ENCODE data around the gene C2orf72. TPM values are rescaled to one million over a fixed set of nuclear protein-coding genes. Genes with fewer than 3 reads are reported as not detected.
"Not testable (repeated sequence)": the region's sequence is repeated elsewhere in the genome, so short reads cannot be mapped to it uniquely, and the experiment has no call there.

Gene C2orf72
- total and polyA plus RNA-seq, 2 donors (not counting 3 experiments of a cell fraction or from before 2014, with no cell fraction given), result 0.01 to 0.11 TPM

DNA sequence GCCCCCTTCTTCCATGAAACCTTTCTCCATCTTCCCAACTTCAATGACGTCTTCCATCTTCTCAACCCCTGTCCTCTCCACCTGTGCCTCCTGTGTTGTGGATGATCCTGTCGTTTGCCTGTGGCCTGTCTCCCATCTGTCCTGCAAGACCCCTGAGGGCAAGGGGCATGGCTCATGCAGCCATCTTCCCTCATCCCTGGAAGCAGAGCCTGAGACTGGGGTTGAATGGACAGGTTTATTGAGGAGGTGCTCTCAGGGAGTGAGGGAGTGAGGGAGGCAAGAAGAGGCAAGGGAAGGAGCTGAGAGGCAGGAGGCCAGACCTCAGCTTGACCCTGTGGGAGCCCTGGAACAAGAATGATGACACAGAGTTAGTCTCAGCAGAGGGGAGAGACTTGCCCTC, 34.1 kb upstream of the C2orf72 start:
- FAIRE-seq, result no peak
- ChIA-PET CTCF (interaction anchor here (1.3 to 1.4 kb wide), 2 partner anchors 16 to 179 kb away, joined by 3 to 5 read pairs; no protein-coding TSS in a partner anchor), POLR2A (no interaction called here)
- Histone ChIP-seq H2AFZ (ENCODE audit: low read depth, low read length) (no peak overlapping the region), H4K20me1 (replicated peaks; ENCODE audit: control insufficient read depth, extremely low read depth, insufficient read depth, low read length) (no peaks in the 10 kb centered on the region), H3K4me1 (ENCODE audit: control insufficient read depth, extremely low read depth, insufficient read depth, low read length) (no peaks in the 10 kb centered on the region), H3K27ac (ENCODE audit: insufficient read depth, low read depth, low read length) (no peak overlapping the region), H3K9me1 (replicated peaks; ENCODE audit: control insufficient read depth, extremely low read depth, insufficient read depth, low read length) (no peaks in the 10 kb centered on the region), H3K9ac (replicated peaks; ENCODE audit: extremely low read depth, insufficient read depth, low read length) (no peak overlapping the region), H3K9me3 (replicated peaks; ENCODE audit: control insufficient read depth, insufficient read depth, low read length) (no peaks in the 10 kb centered on the region), H3K27me3 (ENCODE audit: control insufficient read depth in 2 of 2, insufficient read depth in 2 of 2, low read length in 2 of 2) (peaks cover 2 to 10% of the 10 kb centered on the region in 2 experiments), H3K79me2 (ENCODE audit: control insufficient read depth, insufficient read depth, low read length) (no peaks in the 10 kb centered on the region), H3K36me3 (ENCODE audit: control insufficient read depth in 2 of 2, extremely low read depth in 1 of 2, insufficient read depth in 2 of 2, low read length in 2 of 2) (no peaks in the 10 kb centered on the region), H3K4me2 (ENCODE audit: insufficient read depth, low read length) (no peak overlapping the region), H3K4me3 (replicated peaks in 1 of 3; ENCODE audit: insufficient read depth in 1 of 3, low read depth in 1 of 3, low read length in 3 of 3) (no peak overlapping the region)
- TF ChIP-seq EZH2 (IDR thresholded peaks at IDR 0.05; ENCODE audit: borderline replicate concordance, low read depth, low read length, severe bottlenecking), result no peak
- no peak for TF ChIP-seq GATA2 (IDR thresholded peaks at IDR 0.05; ENCODE audit: insufficient read depth, insufficient read length, low read depth, low read length)
- TF ChIP-seq, protein P1, sequence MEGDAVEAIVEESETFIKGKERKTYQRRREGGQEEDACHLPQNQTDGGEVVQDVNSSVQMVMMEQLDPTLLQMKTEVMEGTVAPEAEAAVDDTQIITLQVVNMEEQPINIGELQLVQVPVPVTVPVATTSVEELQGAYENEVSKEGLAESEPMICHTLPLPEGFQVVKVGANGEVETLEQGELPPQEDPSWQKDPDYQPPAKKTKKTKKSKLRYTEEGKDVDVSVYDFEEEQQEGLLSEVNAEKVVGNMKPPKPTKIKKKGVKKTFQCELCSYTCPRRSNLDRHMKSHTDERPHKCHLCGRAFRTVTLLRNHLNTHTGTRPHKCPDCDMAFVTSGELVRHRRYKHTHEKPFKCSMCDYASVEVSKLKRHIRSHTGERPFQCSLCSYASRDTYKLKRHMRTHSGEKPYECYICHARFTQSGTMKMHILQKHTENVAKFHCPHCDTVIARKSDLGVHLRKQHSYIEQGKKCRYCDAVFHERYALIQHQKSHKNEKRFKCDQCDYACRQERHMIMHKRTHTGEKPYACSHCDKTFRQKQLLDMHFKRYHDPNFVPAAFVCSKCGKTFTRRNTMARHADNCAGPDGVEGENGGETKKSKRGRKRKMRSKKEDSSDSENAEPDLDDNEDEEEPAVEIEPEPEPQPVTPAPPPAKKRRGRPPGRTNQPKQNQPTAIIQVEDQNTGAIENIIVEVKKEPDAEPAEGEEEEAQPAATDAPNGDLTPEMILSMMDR (IDR thresholded peaks at IDR 0.05; ENCODE audit: extremely low read depth in 1 of 2, insufficient read depth in 1 of 2, low read depth in 1 of 2, low read length in 2 of 2), result no peak
- TF ChIP-seq, protein P2, sequence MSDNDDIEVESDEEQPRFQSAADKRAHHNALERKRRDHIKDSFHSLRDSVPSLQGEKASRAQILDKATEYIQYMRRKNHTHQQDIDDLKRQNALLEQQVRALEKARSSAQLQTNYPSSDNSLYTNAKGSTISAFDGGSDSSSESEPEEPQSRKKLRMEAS (IDR thresholded peaks at IDR 0.05; ENCODE audit: insufficient read depth, insufficient read length), result no peak
- TF ChIP-seq POLR2AphosphoS5 (IDR thresholded peaks at IDR 0.05; ENCODE audit: insufficient read depth, low read depth, low read length), result no peak
- no peak for TF ChIP-seq FOS (IDR thresholded peaks at IDR 0.05; ENCODE audit: borderline replicate concordance, insufficient read depth, low read length)
- no peak for TF ChIP-seq POLR2A (IDR thresholded peaks at IDR 0.05; ENCODE audit: low read depth, low read length)
- no peak for TF ChIP-seq MYC (IDR thresholded peaks at IDR 0.05; ENCODE audit: low read depth, low read length)
- TF ChIP-seq JUN (IDR thresholded peaks at IDR 0.05; ENCODE audit: borderline replicate concordance, insufficient read depth, insufficient read length, low read depth), result no peak
- DNase-seq (ENCODE audit: low read depth, low spot score), result no peak
- dilution Hi-C loops (cut with MboI; ENCODE audit: extremely low pct_ligation_motif_present, low sequenced_read_pairs), result no loop called here
- intact Hi-C loops (cut with micrococcal nuclease), result no loop called here
- BruUV-seq (replicated peaks), result no TSS peak

DNA sequence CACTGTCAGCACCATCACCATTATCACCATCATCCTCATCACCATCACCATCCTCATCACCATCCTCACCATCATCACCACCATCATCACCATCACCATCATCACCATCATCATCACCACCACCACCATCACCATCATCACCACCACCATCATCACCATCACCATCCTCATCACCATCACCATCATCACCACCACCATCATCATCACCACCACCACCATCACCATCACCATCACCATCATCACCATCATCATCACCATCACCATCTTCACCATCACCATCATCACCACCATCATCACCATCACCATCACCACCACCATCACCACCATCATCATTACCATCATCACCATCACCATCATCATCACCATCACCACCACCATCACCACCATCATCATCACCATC, 32.4 kb upstream of the C2orf72 start:
- H3K36me3 ChIP-seq (ENCODE audit: control insufficient read depth in 2 of 2, extremely low read depth in 1 of 2, insufficient read depth in 2 of 2, low read length in 2 of 2); H3K4me1 ChIP-seq (ENCODE audit: control insufficient read depth, extremely low read depth, insufficient read depth, low read length); DNase-seq (ENCODE audit: low read depth, low spot score); H3K27ac ChIP-seq (ENCODE audit: insufficient read depth, low read depth, low read length); H3K27me3 ChIP-seq (ENCODE audit: control insufficient read depth in 2 of 2, insufficient read depth in 2 of 2, low read length in 2 of 2); FAIRE-seq; H3K4me2 ChIP-seq (ENCODE audit: insufficient read depth, low read length); BruUV-seq (replicated peaks); H4K20me1 ChIP-seq (replicated peaks; ENCODE audit: control insufficient read depth, extremely low read depth, insufficient read depth, low read length); H3K79me2 ChIP-seq (ENCODE audit: control insufficient read depth, insufficient read depth, low read length); H3K4me3 ChIP-seq (replicated peaks in 1 of 3; ENCODE audit: insufficient read depth in 1 of 3, low read depth in 1 of 3, low read length in 3 of 3); H3K9ac ChIP-seq (replicated peaks; ENCODE audit: extremely low read depth, insufficient read depth, low read length); POLR2A ChIA-PET; CTCF ChIA-PET; dilution Hi-C loops (cut with MboI; ENCODE audit: extremely low pct_ligation_motif_present, low sequenced_read_pairs); intact Hi-C loops (cut with micrococcal nuclease); H2AFZ ChIP-seq (ENCODE audit: low read depth, low read length); H3K9me3 ChIP-seq (replicated peaks; ENCODE audit: control insufficient read depth, insufficient read depth, low read length); H3K9me1 ChIP-seq (replicated peaks; ENCODE audit: control insufficient read depth, extremely low read depth, insufficient read depth, low read length): not testable (repeated sequence)

All from endothelial cell of umbilical vein (primary cell).